HepG2 (cell line): Measurements from ENCODE around the gene HNRNPF. TPM values are rescaled to one million over a fixed set of nuclear protein-coding genes. Genes with fewer than 3 reads are reported as not detected.

Experiments used
- AKNA ChIP-seq: sonication (generic); formaldehyde crosslinking; IDR thresholded peaks from 2 replicates; pipeline ENCODE4 v1.4.0; 2020; ENCODE audit warnings: missing genetic modification reagents, borderline replicate concordance
- DMAP1 ChIP-seq: IDR thresholded peaks from 2 replicates; pipeline ENCODE4 v1.6.1; 2016
- FOXP1 ChIP-seq, 2 experiments: fragments of 450-650 bp in 1 of 2; IDR thresholded peaks; 2 replicates each; pipeline ENCODE4 v1.6.1; 2017 to 2018; ENCODE audit warnings: antibody characterized with exemption in 1 of 2
- HNF1A ChIP-seq, 2 experiments: sonication (generic) in 1 of 2; formaldehyde crosslinking in 1 of 2; IDR thresholded peaks; 2 replicates each; pipeline versions ENCODE4 v1.4.0 to v1.6.1; 2016 to 2020; ENCODE audit warnings: borderline replicate concordance in 1 of 2, low read depth in 1 of 2, mild to moderate bottlenecking in 1 of 2, missing genetic modification reagents in 1 of 2
- NR2F2 ChIP-seq: IDR thresholded peaks from 2 replicates; pipeline ENCODE4 v1.6.1; 2012; ENCODE audit warnings: low read depth, inconsistent platforms, borderline replicate concordance
- PATZ1 ChIP-seq: sonication (generic); formaldehyde crosslinking; IDR thresholded peaks from 2 replicates; pipeline ENCODE4 v1.4.0; 2020; ENCODE audit warnings: missing genetic modification reagents
- REST ChIP-seq, 2 experiments: IDR thresholded peaks; 2 replicates each; pipeline ENCODE4 v1.6.1; 2011 to 2012; ENCODE audit warnings: low read length in 2 of 2, borderline replicate concordance in 1 of 2, low read depth in 1 of 2, mild to moderate bottlenecking in 1 of 2, moderate library complexity in 1 of 2
- SMYD3 ChIP-seq: sonication (generic); formaldehyde crosslinking; IDR thresholded peaks from 2 replicates; pipeline ENCODE4 v1.8.1; 2023; ENCODE audit warnings: mild to moderate bottlenecking, missing genetic modification reagents
- TBP ChIP-seq: sonication (generic); formaldehyde crosslinking; IDR thresholded peaks from 2 replicates; pipeline ENCODE4 v1.5.0; 2020; ENCODE audit warnings: missing genetic modification reagents
- ZNF282 ChIP-seq: fragments of 450-650 bp; IDR thresholded peaks from 2 replicates; pipeline ENCODE4 v1.6.1; 2018; ENCODE audit not compliant: partially characterized antibody
- ZNF546 ChIP-seq: sonication (generic); formaldehyde crosslinking; conservative IDR thresholded peaks from 2 replicates; pipeline ENCODE4 v1.8.1; 2023; ENCODE audit warnings: mild to moderate bottlenecking, missing genetic modification reagents
- ZNF556 ChIP-seq: sonication (generic); formaldehyde crosslinking; IDR thresholded peaks from 2 replicates; pipeline ENCODE4 v1.4.0; 2020; ENCODE audit warnings: mild to moderate bottlenecking, missing genetic modification reagents, borderline replicate concordance
- ZNF572 ChIP-seq: sonication (generic); formaldehyde crosslinking; IDR thresholded peaks from 2 replicates; pipeline ENCODE4 v1.5.1; 2020; ENCODE audit warnings: mild to moderate bottlenecking, missing genetic modification reagents
- polyA plus RNA-seq, 8 experiments: library from polyadenylated mRNA; depleted of rRNA in 3 of 8; stranded (reverse) in 7 of 8; unstranded in 1 of 8; fragments of >200 nt; fragmentation: Illumina TruSeq in 4 of 8; extraction: Trizol in 4 of 8; gene quantifications; 2 replicates each; pipeline versions ENCODE4 v1.2.1 to v1.2.3, GENCODE V29; 2011 to 2016; ENCODE audit warnings: low read depth in 4 of 8, missing spikeins in 1 of 8, mixed read lengths in 1 of 8; ENCODE audit not compliant: insufficient read depth in 1 of 8
- total RNA-seq, 5 experiments: library from RNA; depleted of rRNA; stranded (reverse); fragments of >200 nt; fragmentation: Illumina TruSeq; extraction: Trizol; gene quantifications; 2 replicates each; pipeline ENCODE4 v1.2.3, GENCODE V29; 2016; ENCODE audit warnings: low read depth in 1 of 5

Gene HNRNPF
- total and polyA plus RNA-seq, 2 of the 13 experiments (the other 11 are each of a cell fraction or from before 2014, with no cell fraction given) = 166 to 308 TPM

GRCh38 chr10:43408710-43409384 lies at the start of gene HNRNPF (continued):
- TF ChIP-seq ZNF282 = no peak
- TF ChIP-seq ZNF556 = peak; percentile 57; the same call in 1 of the 2 replicates
- no peak for TF ChIP-seq SMYD3 (CRISPR knock-in tag)
- TF ChIP-seq HNF1A (IDR thresholded peaks at IDR 0.05; ENCODE audit: low read depth) = no peak
- peak; percentile 22; the same call in 1 of the 2 replicates for TF ChIP-seq HNF1A (CRISPR knock-in tag; IDR thresholded peaks at IDR 0.05; ENCODE audit: borderline replicate concordance)
- TF ChIP-seq ZNF546 (CRISPR knock-in tag) = peak; percentile 96
- TF ChIP-seq TBP (CRISPR knock-in tag) = 0 out of 2 replicates have a peak, but pooled peaks have one; percentile 80
- peak; percentile 98 for TF ChIP-seq DMAP1 (CRISPR knock-in tag)
- peak; percentile 96 for TF ChIP-seq ZNF572 (CRISPR knock-in tag)
- no peak for TF ChIP-seq REST (IDR thresholded peaks at IDR 0.05; ENCODE audit: borderline replicate concordance in 1 of 2, low read depth in 1 of 2, low read length in 2 of 2)
- TF ChIP-seq NR2F2 = no peak
- peak; percentile 70; the same call in 1 of the 2 replicates for TF ChIP-seq AKNA (CRISPR knock-in tag)
- TF ChIP-seq FOXP1 (IDR thresholded peaks at IDR 0.05) = no peak
- 0 out of 2 replicates have a peak, but pooled peaks have one; percentile 3 for TF ChIP-seq FOXP1 (CRISPR knock-in tag; IDR thresholded peaks at IDR 0.05)
- peak; percentile 83 for TF ChIP-seq PATZ1 (CRISPR knock-in tag)
